DND-41 (cell line): ENCODE measurements around the gene PDCL2.

ENCODE experiments used
- EZH2 ChIP-seq: IDR thresholded peaks from 3 replicates; pipeline ENCODE4 v1.6.1; 2012; ENCODE audit warnings: borderline replicate concordance, low read depth, mild to moderate bottlenecking, moderate library complexity, low read length, inconsistent platforms; ENCODE audit not compliant: severe bottlenecking
- TF ChIP-seq, protein P1 (sequence below): IDR thresholded peaks from 2 replicates; pipeline ENCODE4 v1.5.1; 2012; ENCODE audit warnings: borderline replicate concordance, low read length, moderate library complexity, mild to moderate bottlenecking; ENCODE audit not compliant: poor library complexity, severe bottlenecking; ENCODE audit errors: extremely low read depth

DNA sequence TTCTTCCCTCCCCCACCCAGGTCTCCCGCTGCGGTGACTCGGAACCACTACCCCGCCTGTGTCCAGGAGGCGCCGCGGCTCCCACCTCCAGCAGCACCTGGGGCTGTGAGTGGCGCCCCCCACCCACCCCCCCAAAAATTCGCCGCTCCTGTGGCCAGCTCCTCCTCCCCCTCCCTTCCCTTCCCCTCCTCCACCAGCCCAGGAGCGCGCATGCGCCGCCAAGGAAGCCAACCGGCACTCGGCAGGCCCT lies 45.6 kb downstream of the PDCL2 start:
- TF ChIP-seq, protein P1, sequence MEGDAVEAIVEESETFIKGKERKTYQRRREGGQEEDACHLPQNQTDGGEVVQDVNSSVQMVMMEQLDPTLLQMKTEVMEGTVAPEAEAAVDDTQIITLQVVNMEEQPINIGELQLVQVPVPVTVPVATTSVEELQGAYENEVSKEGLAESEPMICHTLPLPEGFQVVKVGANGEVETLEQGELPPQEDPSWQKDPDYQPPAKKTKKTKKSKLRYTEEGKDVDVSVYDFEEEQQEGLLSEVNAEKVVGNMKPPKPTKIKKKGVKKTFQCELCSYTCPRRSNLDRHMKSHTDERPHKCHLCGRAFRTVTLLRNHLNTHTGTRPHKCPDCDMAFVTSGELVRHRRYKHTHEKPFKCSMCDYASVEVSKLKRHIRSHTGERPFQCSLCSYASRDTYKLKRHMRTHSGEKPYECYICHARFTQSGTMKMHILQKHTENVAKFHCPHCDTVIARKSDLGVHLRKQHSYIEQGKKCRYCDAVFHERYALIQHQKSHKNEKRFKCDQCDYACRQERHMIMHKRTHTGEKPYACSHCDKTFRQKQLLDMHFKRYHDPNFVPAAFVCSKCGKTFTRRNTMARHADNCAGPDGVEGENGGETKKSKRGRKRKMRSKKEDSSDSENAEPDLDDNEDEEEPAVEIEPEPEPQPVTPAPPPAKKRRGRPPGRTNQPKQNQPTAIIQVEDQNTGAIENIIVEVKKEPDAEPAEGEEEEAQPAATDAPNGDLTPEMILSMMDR, result no peak
- TF ChIP-seq EZH2, result no peak
